HG03439 (cell line): ENCODE data around the gene IMMP2L.
"Not testable (repeated sequence)": the region's sequence is repeated elsewhere in the genome, so short reads cannot be mapped to it uniquely, and the experiment has no call there.

Experiments used
- ATAC-seq: cut with Tn5 transposase; IDR thresholded peaks from one replicate; pipeline ENCODE4 v1.9.1; 2021; ENCODE audit warnings: mild to moderate bottlenecking, moderate library complexity; ENCODE audit not compliant: unreplicated experiment

IMMP2L gene

GRCh38 chr7:111358915-111359314 lies 203.4 kb downstream of the IMMP2L start:
- ATAC-seq = no peak

GRCh38 chr7:111357691-111358090 lies 204.6 kb downstream of the IMMP2L start:
- no peak for ATAC-seq

- ATAC-seq = no peak
Measured at GRCh38 chr7:111356941-111357340, 205.4 kb downstream of the IMMP2L start.

GRCh38 chr7:111352319-111352718 lies 210.0 kb downstream of the IMMP2L start:
- ATAC-seq = no peak

GRCh38 chr7:111346219-111346618 lies 216.1 kb downstream of the IMMP2L start:
- ATAC-seq = no peak

- no peak for ATAC-seq
Measured at GRCh38 chr7:111343017-111343416, 219.3 kb downstream of the IMMP2L start.

GRCh38 chr7:111339006-111339405 lies 223.3 kb downstream of the IMMP2L start:
- ATAC-seq = no peak

- ATAC-seq = no peak
Measured at GRCh38 chr7:111333010-111333409, 229.3 kb downstream of the IMMP2L start.

- ATAC-seq = no peak
Measured at GRCh38 chr7:111330235-111330523, 232.1 kb downstream of the IMMP2L start.

- no peak for ATAC-seq
Measured at GRCh38 chr7:111329367-111330234, 232.7 kb downstream of the IMMP2L start.

- no peak for ATAC-seq
Measured at GRCh38 chr7:111328487-111328886, 233.8 kb downstream of the IMMP2L start.

- no peak for ATAC-seq
Measured at GRCh38 chr7:111324776-111325175, 237.5 kb downstream of the IMMP2L start.

- ATAC-seq = no peak
Measured at GRCh38 chr7:111324228-111324627, 238.1 kb downstream of the IMMP2L start.

GRCh38 chr7:111323670-111324069 lies 238.6 kb downstream of the IMMP2L start:
- ATAC-seq = not testable (repeated sequence)

GRCh38 chr7:111320133-111320532 lies 242.2 kb downstream of the IMMP2L start:
- ATAC-seq = no peak

GRCh38 chr7:111312966-111313365 lies 249.3 kb downstream of the IMMP2L start:
- ATAC-seq = no peak

- ATAC-seq = no peak
Measured at GRCh38 chr7:111308691-111309090, 253.6 kb downstream of the IMMP2L start.

- no peak for ATAC-seq
Measured at GRCh38 chr7:111301891-111302290, 260.4 kb downstream of the IMMP2L start.

- no peak for ATAC-seq
Measured at GRCh38 chr7:111294494-111294893, 267.8 kb downstream of the IMMP2L start.

- ATAC-seq = no peak
Measured at GRCh38 chr7:111292026-111292470, 270.2 kb downstream of the IMMP2L start.

GRCh38 chr7:111290982-111291381 lies 271.3 kb downstream of the IMMP2L start:
- ATAC-seq = no peak

- ATAC-seq = no peak
Measured at GRCh38 chr7:111290419-111290818, 271.9 kb downstream of the IMMP2L start.

GRCh38 chr7:111288441-111288840 lies 273.9 kb downstream of the IMMP2L start:
- ATAC-seq = not testable (repeated sequence)
